NCI-H748 (cell line): ENCODE measurements around the gene FASLG.
A peak's percentile ranks its signal among the peaks of the same experiment; 100 is the strongest.
"Not testable (repeated sequence)": the region's sequence is repeated elsewhere in the genome, so short reads cannot be mapped to it uniquely, and the experiment has no call there.

Experiments used
- DNase-seq: peaks from one replicate; lab custom pipeline; 2025; ENCODE audit not compliant: unreplicated experiment; lab: John Stamatoyannopoulos, UW

The FASLG gene

GRCh38 chr1:172680244-172680643 lies 21.3 kb downstream of the FASLG start:
- DNase-seq: no peak

- peak; percentile 19 for DNase-seq
These were observed 21.9 kb downstream of the FASLG start for GRCh38 chr1:172680733-172681275.

DNA sequence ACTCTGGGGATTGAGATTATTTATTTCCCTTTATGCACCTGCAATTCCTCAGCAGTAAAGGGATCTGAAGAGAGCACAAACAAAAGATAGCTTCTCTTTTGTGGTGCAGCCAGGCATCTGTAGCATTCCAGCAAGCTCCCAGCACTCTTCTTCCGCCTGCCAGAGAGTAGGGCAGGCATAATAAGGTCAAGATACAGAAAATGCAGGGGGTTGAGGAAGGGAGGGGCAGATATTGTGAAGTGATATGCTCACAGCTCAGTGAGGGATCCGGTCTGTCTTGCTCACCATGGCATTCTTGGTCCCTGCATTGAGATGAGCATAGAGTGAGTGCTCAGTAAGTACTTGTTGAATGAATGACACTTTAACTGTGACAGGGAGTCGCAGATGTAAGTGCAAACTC lies 23.9 kb downstream of the FASLG start:
- DNase-seq: no peak

DNA sequence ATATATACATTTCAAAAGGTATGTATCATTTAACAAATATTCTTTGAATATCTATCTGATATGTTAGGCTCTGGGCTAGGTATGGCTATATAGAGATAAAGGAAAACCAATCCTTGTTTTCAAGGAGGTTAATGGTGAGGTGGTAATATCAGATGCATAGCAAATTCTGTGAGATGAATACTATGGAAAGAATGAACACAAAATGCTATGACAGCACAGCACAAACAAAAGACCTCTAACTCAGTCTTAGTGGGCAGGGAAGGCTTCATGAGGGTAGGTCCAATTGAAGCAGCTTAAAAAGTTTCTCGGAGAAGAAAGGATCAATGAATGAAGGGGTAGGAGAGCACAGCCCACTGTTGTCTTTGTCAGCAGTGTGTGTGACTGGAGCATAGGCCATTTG lies 27.2 kb downstream of the FASLG start:
- DNase-seq: no peak

GRCh38 chr1:172688428-172689085 lies 29.7 kb downstream of the FASLG start:
- not testable (repeated sequence) for DNase-seq

DNA sequence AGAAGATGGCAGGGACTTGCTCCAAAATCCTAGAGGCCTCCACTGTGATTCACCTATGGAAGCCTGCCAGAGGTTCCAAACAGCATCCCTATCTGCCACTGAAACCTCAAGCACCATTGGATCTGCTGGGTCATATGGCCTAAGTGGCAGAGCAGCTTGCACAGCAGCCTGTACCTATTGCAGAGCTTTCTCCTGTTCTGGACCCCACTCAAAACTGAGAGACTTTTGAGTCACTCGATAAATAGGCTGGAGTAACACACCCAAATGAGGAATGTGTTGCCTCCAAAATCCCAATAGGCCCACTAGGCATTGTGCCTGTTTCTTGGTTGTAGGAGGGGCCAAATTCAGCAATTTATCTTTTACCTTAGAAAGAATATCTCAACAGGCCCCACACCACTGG lies 32.0 kb downstream of the FASLG start:
- DNase-seq: not testable (repeated sequence)

GRCh38 chr1:172697534-172698002 lies 38.7 kb downstream of the FASLG start:
- no peak for DNase-seq

DNA sequence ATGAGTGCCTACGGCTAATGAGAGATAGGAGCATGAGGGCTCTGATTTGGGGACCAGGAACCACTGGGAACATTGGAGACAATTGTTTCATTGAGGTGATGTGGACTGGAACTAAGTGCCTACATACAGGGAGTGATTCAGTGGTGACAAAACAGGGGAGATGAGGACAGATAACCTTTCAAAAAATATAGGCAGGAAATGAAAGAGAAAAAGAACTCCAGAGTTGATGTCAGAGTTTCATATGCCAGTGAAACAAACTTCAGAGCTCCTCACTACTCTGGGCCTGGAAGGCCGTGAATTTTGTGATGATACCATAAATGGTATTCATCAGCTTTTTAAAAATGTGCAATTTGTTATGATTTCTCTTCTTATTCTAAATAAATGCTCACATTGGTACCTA lies 39.3 kb downstream of the FASLG start:
- no peak for DNase-seq

DNA sequence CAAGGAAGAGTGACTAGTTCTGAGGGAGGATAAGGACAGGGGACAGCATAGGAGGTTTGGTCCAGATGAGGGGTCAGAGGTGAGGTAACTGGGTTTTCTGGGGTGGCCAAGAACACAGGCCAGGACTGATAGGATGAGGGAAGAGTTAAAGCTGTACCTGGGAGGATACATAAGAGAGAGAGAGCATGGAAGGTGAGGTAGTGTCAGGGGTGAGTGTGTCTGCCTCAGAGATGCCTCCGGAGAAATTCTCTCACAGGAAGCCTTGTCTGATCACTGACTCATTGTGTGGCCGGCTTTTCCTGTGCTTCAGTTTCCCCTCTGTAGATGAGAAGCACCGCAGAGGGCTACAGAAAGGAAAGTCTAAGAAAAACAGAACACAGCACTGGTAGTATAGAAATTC lies 40.2 kb downstream of the FASLG start:
- DNase-seq: no peak

DNA sequence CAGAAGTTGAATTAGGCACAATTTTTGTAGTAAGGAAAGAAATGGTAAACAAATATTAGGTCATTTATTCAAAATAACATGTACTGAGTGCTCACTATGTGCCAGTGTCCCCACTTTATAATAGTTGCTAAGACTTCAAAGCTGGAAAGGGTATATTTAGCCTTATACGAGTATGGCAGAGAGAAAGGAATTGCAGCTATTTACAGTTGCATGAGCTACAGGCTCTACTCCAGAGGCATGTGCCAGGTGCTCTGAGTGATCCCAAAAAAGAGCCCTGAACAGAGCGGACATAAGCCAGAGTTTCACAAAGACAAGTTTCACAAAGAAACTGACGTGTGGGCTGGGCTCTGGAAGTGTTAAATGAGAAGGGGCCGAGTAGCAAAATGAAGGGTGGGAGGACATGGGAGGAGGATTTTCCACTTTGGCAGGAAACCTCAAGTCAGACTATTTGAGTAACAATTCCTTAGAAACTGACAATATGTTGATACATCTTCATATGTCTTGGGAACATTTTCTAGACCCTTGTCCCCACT lies 40.9 kb downstream of the FASLG start:
- no peak for DNase-seq

- DNase-seq: no peak
These were observed 41.7 kb downstream of the FASLG start for GRCh38 chr1:172700556-172700955.

- DNase-seq: no peak
These were observed 45.1 kb downstream of the FASLG start for GRCh38 chr1:172704001-172704400.

- DNase-seq: no peak
These were observed 45.7 kb downstream of the FASLG start for GRCh38 chr1:172704420-172705210.

DNA sequence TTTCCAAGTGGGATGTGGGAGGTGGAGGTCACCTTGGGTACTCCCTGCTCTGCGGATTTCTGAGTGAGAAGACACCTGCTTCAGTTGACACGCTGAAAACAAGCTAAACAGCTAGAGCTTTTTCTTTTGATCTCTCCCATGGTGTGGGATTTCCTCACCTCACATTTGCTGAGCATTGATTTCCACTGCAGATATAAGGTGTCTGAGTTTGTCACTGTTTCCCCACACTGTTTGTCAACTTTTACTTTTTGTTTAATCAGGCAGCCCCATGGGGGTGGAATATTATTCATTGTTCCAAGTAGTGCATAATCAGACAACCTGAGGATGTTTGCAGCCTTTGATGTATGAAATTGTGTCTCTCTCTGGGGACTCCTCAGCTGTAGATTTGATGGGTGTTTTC lies 49.5 kb downstream of the FASLG start:
- DNase-seq: no peak

- DNase-seq: no peak
These were observed 52.7 kb downstream of the FASLG start for GRCh38 chr1:172711558-172711957.

DNA sequence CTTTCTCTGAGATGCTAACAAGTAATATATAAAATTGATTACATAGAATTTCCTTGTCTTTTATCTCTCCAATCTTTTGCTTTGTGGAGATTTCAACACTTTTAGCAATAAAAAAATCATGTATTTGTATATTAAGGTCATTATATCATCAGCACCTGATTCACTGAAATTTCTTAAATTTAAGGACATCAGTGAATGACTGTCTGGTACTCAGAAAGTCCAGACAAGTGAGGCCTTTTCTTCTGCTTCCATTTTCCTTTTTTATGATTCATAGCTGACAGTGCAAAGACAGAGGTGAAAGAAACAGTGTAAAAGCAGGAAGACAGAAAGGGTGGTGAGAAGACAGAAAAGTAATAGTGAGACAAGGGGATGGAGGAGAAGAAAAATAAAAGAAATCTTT lies 54.6 kb downstream of the FASLG start:
- no peak for DNase-seq
